ENCODE measurements around the gene YES1.

DNA sequence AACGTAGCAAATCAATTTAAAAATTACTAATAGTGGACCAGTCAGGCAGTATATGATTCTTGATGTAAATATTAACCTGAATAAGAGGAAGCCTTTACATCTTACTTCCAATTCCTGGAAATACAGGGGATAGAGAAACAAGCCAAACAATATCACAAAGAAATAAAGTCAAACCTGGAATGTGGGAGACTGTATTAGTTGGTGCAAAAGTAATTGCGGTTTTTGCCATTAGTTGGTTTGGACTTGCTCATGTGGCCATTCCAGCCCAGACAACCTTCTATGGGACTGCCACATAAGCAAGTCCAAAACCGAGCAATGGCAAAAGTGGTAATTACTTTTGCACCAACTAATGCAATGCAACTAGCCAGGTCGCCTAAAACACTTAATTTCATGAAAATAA is 38.9 kb upstream of the YES1 start:
- TF ChIP-seq EP300 (IDR thresholded peaks at IDR 0.05) (no peak), POLR2AphosphoS5 (IDR thresholded peaks at IDR 0.05) (no peak), POLR2A (IDR thresholded peaks at IDR 0.05) (no peak)
- TF ChIP-seq, protein P1, sequence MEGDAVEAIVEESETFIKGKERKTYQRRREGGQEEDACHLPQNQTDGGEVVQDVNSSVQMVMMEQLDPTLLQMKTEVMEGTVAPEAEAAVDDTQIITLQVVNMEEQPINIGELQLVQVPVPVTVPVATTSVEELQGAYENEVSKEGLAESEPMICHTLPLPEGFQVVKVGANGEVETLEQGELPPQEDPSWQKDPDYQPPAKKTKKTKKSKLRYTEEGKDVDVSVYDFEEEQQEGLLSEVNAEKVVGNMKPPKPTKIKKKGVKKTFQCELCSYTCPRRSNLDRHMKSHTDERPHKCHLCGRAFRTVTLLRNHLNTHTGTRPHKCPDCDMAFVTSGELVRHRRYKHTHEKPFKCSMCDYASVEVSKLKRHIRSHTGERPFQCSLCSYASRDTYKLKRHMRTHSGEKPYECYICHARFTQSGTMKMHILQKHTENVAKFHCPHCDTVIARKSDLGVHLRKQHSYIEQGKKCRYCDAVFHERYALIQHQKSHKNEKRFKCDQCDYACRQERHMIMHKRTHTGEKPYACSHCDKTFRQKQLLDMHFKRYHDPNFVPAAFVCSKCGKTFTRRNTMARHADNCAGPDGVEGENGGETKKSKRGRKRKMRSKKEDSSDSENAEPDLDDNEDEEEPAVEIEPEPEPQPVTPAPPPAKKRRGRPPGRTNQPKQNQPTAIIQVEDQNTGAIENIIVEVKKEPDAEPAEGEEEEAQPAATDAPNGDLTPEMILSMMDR (IDR thresholded peaks at IDR 0.05) = no peak
